Brain microvascular endothelial cell (primary cell): ENCODE data around the gene SLC14A1.
"Not testable (repeated sequence)": the region's sequence is repeated elsewhere in the genome, so short reads cannot be mapped to it uniquely, and the experiment has no call there.

Source experiments
- DNase-seq: peaks from one replicate; pipeline ENCODE4 v3.0.0-alpha.2; 2020
- H3K27ac ChIP-seq: fragments of 250-450 bp; sonication (Bioruptor Pico); 2 replicates; pipeline ENCODE4 v1.5.1; 2020; ENCODE audit warnings: mild to moderate bottlenecking, moderate library complexity
- H3K27me3 ChIP-seq: fragments of 250-450 bp; sonication (Bioruptor Pico); replicated peaks from 2 replicates; pipeline ENCODE4 v1.5.1; 2020; ENCODE audit warnings: mild to moderate bottlenecking
- H3K36me3 ChIP-seq: fragments of 250-450 bp; sonication (Bioruptor Pico); replicated peaks from 2 replicates; pipeline ENCODE4 v1.5.1; 2020; ENCODE audit warnings: mild to moderate bottlenecking
- H3K4me3 ChIP-seq: 2 replicates; pipeline ENCODE4 v1.5.1; 2011; ENCODE audit warnings: low read depth, mild to moderate bottlenecking, control low read depth, low read length, moderate library complexity
- CTCF ChIP-seq: IDR thresholded peaks from 2 replicates; pipeline ENCODE4 v1.5.1; 2011; ENCODE audit warnings: low read depth, mild to moderate bottlenecking, moderate library complexity, low read length, control low read depth, inconsistent platforms; ENCODE audit errors: missing control alignments
- in situ Hi-C: cut with HindIII; loops from 2 replicates; pipeline ENCODE4 v1.10.0; 2017; ENCODE audit warnings: low sequenced_read_pairs, low pct_ligation_motif_present

SLC14A1 gene

GRCh38 chr18:45749918-45750689 lies 26.1 kb downstream of the SLC14A1 start:
- Histone ChIP-seq H3K27me3 (no peaks in the 10 kb centered on the region), H3K27ac (no peak overlapping the region), H3K4me3 (no peak overlapping the region), H3K36me3 (no peaks in the 10 kb centered on the region)
- DNase-seq: no peak
- TF ChIP-seq CTCF: no peak
- in situ Hi-C loops: no loop called here

GRCh38 chr18:45751766-45752165 lies 27.8 kb downstream of the SLC14A1 start:
- TF ChIP-seq CTCF: no peak
- no peaks in the 10 kb centered on the region for H3K36me3 ChIP-seq
- no peak for DNase-seq
- in situ Hi-C loops: no loop called here
- H3K4me3 ChIP-seq: no peak overlapping the region
- no peaks in the 10 kb centered on the region for H3K27me3 ChIP-seq
- no peak overlapping the region for H3K27ac ChIP-seq

- DNase-seq: no peak
- no peaks in the 10 kb centered on the region for H3K27me3 ChIP-seq
- no peak overlapping the region for H3K27ac ChIP-seq
- in situ Hi-C loops: no loop called here
- TF ChIP-seq CTCF: no peak
- H3K4me3 ChIP-seq: no peak overlapping the region
- H3K36me3 ChIP-seq: no peaks in the 10 kb centered on the region
Observed at GRCh38 chr18:45752681-45753080, 28.7 kb downstream of the SLC14A1 start.

DNA sequence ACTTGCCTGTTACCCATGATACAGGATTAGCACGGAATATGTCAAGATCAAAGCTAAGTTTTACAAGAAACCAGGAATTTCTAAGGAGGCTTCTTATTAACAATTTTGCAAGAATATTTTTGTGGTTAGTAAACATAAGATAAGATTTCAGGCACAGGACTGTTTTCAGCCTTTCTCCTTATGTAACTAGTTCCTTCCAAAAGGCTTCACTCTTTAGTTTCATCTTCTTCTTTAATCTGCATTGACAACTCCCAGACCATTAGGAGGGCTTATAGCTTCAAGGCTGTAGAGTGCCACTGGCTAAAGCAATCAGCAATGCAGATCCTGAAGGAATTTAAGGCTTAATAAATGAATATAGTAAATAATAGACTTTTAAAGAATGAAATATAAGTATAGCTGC lies 29.3 kb downstream of the SLC14A1 start:
- DNase-seq: no peak

GRCh38 chr18:45755934-45756333 lies 32.0 kb downstream of the SLC14A1 start:
- H3K27ac ChIP-seq: no peak overlapping the region
- H3K4me3 ChIP-seq: no peak overlapping the region
- peak; percentile 63 for DNase-seq
- H3K27me3 ChIP-seq: no peaks in the 10 kb centered on the region
- no peak for TF ChIP-seq CTCF
- in situ Hi-C loops: no loop called here
- H3K36me3 ChIP-seq: no peaks in the 10 kb centered on the region

More for the DNA sequence above, 29.3 kb downstream of the SLC14A1 start:
- H3K4me3 ChIP-seq: no peak overlapping the region
- in situ Hi-C loops: no loop called here
- no peak overlapping the region for H3K27ac ChIP-seq
- no peaks in the 10 kb centered on the region for H3K27me3 ChIP-seq
- H3K36me3 ChIP-seq: no peaks in the 10 kb centered on the region
- TF ChIP-seq CTCF: no peak

GRCh38 chr18:45757005-45757404 lies 33.0 kb downstream of the SLC14A1 start:
- H3K4me3 ChIP-seq: no peak overlapping the region
- DNase-seq: no peak
- no peaks in the 10 kb centered on the region for H3K27me3 ChIP-seq
- H3K27ac ChIP-seq: no peak overlapping the region
- H3K36me3 ChIP-seq: no peaks in the 10 kb centered on the region
- TF ChIP-seq CTCF: no peak
- in situ Hi-C loops: no loop called here

GRCh38 chr18:45757644-45758043 lies 33.7 kb downstream of the SLC14A1 start:
- H3K36me3 ChIP-seq, in situ Hi-C loops, DNase-seq: not testable (repeated sequence)

More at GRCh38 chr18:45757644-45758043, 33.7 kb downstream of the SLC14A1 start:
- not testable (repeated sequence) for H3K4me3 ChIP-seq, H3K27ac ChIP-seq, H3K27me3 ChIP-seq
